Measurements from ENCODE around the gene KRTAP19-1. TPM values are rescaled to one million over a fixed set of nuclear protein-coding genes. Genes with fewer than 3 reads are reported as not detected.

KRTAP19-1 gene
- total RNA-seq, 2 donors from 2014 or later: not detected

DNA sequence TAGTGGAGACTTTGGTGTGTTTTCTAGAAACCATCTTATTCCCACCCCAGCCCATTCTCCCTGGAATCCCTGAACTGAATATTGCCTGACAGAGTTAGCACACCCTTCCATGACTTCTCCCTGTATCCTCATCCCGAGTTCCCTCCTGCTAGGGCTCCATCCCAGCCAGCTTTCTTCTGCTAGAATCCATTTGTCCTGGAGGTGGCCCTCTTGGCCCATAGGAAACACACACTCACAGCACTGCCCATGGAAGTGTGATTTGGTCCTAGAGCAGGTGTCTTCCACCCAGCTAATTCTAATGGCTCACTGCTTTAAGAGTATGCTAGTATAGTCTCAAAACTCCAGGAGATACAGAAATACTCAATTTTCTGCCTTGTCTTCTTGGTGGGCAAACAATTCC is 36.0 kb downstream of the KRTAP19-1 start:
- Histone ChIP-seq H3K4me3 (no peak overlapping the region), H3K9ac (ENCODE audit: low read depth in 2 of 2, low read length in 2 of 2) (no peak overlapping the region), H3K9me3 (no peaks in the 10 kb centered on the region), H3K4me1 (no peaks in the 10 kb centered on the region), H3K27ac (no peak overlapping the region), H3K36me3 (no peaks in the 10 kb centered on the region), H3K27me3 (no peaks in the 10 kb centered on the region)
- no peak for DNase-seq
- intact Hi-C loops (cut with DNase I): no loop called here
- TF ChIP-seq, protein P1, sequence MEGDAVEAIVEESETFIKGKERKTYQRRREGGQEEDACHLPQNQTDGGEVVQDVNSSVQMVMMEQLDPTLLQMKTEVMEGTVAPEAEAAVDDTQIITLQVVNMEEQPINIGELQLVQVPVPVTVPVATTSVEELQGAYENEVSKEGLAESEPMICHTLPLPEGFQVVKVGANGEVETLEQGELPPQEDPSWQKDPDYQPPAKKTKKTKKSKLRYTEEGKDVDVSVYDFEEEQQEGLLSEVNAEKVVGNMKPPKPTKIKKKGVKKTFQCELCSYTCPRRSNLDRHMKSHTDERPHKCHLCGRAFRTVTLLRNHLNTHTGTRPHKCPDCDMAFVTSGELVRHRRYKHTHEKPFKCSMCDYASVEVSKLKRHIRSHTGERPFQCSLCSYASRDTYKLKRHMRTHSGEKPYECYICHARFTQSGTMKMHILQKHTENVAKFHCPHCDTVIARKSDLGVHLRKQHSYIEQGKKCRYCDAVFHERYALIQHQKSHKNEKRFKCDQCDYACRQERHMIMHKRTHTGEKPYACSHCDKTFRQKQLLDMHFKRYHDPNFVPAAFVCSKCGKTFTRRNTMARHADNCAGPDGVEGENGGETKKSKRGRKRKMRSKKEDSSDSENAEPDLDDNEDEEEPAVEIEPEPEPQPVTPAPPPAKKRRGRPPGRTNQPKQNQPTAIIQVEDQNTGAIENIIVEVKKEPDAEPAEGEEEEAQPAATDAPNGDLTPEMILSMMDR (IDR thresholded peaks at IDR 0.05): no peak

DNA sequence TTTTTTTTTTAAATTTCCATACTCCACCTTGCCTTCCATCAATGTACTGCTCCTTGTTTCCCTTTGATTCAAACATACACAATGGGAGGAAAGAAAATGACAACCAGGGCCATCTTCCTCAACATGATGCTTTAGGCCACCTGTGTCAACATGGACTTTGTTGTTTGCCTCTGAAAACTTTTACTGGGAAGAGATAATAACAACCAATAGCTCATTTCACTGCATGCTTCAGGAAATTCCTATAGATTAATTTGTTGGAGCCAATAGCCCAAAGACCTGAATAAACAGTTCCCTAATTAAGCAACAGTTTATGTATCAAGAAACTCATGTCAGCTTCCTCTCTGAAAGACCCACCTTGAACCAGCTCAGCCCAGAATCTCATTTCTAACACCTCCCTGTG is 36.9 kb downstream of the KRTAP19-1 start:
- Histone ChIP-seq H3K9me3 (no peaks in the 10 kb centered on the region), H3K27me3 (no peaks in the 10 kb centered on the region), H3K4me1 (no peaks in the 10 kb centered on the region), H3K9ac (ENCODE audit: low read depth in 2 of 2, low read length in 2 of 2) (no peak overlapping the region), H3K36me3 (no peaks in the 10 kb centered on the region), H3K4me3 (no peak overlapping the region), H3K27ac (no peak overlapping the region)
- intact Hi-C loops (cut with DNase I): no loop called here
- TF ChIP-seq, protein P1 (IDR thresholded peaks at IDR 0.05): no peak
- no peak for DNase-seq

DNA sequence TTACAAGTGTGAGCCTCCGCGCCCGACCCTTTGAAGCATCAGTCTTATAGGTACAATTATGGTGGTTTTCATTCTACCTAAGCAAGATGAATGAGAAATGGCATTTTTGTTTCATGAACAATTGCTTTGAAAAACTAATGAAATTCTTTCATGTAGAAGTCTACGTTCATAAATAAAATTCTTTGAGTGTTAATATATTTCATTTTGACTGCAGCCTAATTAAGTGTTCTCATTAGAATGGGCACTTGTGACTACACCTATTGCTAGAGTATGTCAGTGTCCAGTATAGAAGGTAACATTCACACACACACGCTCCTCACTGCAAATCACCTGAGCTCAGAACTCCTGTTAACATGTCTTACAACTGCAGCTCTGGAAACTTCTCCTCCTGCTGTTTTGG is 40.2 kb downstream of the KRTAP19-1 start, which contains the start of gene KRTAP15-1:
KRTAP15-1 (plus strand) TSS at position 301 of the 400 bp plus-strand sequence; CDS start at position 354, 53 bp downstream.
- TF ChIP-seq, protein P1 (IDR thresholded peaks at IDR 0.05): no peak
- no peaks in the 10 kb centered on the region for H3K27me3 ChIP-seq
- H3K4me3 ChIP-seq: no peak within 1 kb of the TSS
- no peak within 1 kb of the TSS for H3K27ac ChIP-seq
- H3K36me3 ChIP-seq: no peaks in the 10 kb centered on the region
- no peaks in the 10 kb centered on the region for H3K4me1 ChIP-seq
- H3K9me3 ChIP-seq: no peaks in the 10 kb centered on the region
- intact Hi-C loops (cut with DNase I): no loop called here
- H3K9ac ChIP-seq (ENCODE audit: low read depth in 2 of 2, low read length in 2 of 2): no peak within 1 kb of the TSS
- DNase-seq: no peak

DNA sequence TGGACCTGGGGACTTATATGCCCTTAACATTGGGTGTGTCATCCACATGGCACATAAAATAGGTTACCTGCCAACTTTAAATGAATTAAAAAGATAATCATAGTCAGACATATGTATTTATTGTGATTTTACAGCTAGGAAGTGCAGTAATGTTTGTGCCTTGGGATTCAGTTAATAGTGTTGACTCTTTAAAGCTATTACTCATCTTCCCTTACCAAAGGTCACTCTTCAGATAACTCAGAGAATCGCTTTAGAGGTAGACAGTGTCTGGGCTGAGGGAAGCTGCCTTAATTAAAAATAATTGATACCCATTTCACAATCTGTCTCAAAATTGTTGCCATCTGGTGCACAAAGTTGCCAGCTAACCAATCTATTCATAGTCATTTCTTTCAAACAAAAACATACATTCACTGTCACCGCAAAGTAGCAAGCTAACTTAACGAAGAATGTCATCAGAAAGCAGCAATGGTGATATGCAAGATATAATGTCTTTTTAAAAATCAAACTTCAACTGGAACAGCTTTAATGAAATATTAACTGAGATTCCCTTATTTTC is 43.1 kb downstream of the KRTAP19-1 start:
- no peak for DNase-seq
- H3K9me3 ChIP-seq: no peaks in the 10 kb centered on the region
- intact Hi-C loops (cut with DNase I): no loop called here

DNA sequence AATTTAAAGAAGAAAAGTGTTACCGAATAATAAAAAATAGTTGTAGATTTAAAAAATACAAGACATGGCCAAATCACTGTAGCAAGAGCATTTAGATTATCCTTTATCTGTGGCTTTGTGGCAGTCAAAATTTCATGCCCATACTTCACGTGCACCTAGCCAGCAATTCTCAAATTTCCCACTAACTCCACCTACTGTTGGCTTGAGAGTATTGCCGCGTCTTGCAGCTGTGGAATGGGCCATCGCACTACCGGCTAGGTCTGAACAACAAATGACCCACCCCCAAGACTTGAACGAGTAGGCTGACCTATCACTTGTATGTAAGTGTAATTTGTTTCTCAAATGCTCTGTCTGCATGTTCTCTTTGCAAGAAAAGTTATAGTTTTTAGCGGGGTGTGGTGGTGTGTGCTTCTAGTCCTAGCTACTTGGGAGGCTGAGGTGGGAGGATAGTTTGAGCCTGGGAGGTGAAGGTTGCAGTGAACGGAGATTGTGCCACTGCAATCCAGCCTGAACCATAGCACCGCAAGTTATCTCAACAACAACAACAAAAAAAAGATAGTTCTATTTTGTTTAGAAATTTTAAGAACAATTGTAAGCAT is 46.0 kb downstream of the KRTAP19-1 start:
- Histone ChIP-seq H3K4me1 (no peaks in the 10 kb centered on the region), H3K9ac (ENCODE audit: low read depth in 2 of 2, low read length in 2 of 2) (no peak overlapping the region), H3K36me3 (no peaks in the 10 kb centered on the region), H3K27ac (no peak overlapping the region), H3K4me3 (no peak overlapping the region), H3K9me3 (no peaks in the 10 kb centered on the region), H3K27me3 (no peaks in the 10 kb centered on the region)
- peak; percentile 22 for DNase-seq
- TF ChIP-seq, protein P1 (IDR thresholded peaks at IDR 0.05): peak; percentile 26
- intact Hi-C loops (cut with DNase I): no loop called here

More for the DNA sequence above, 43.1 kb downstream of the KRTAP19-1 start:
- TF ChIP-seq, protein P1 (IDR thresholded peaks at IDR 0.05): no peak
- H3K4me3 ChIP-seq: no peak overlapping the region
- no peaks in the 10 kb centered on the region for H3K4me1 ChIP-seq
- H3K36me3 ChIP-seq: no peaks in the 10 kb centered on the region
- no peak overlapping the region for H3K27ac ChIP-seq
- H3K9ac ChIP-seq (ENCODE audit: low read depth in 2 of 2, low read length in 2 of 2): no peak overlapping the region
- no peaks in the 10 kb centered on the region for H3K27me3 ChIP-seq

All from colonic mucosa (tissue), 4 donors.